Loucy (cell line): Measurements from ENCODE around the gene GSE1.

Experiments
- H2AFZ ChIP-seq: fragments of 200-600 bp; sonication (generic); 2 replicates; pipeline ENCODE4 v1.6.0; 2016; ENCODE audit warnings: antibody characterized with exemption, mild to moderate bottlenecking, low read length, moderate library complexity
- H3F3A ChIP-seq: fragments of 200-600 bp; 2 replicates; pipeline ENCODE4 v1.6.0; 2016; ENCODE audit warnings: antibody characterized with exemption, low read depth, mild to moderate bottlenecking
- H3K27me3 ChIP-seq: fragments of 200-600 bp; sonication (generic); 2 replicates; pipeline ENCODE4 v1.6.1; 2014; ENCODE audit warnings: low read length, mild to moderate bottlenecking; ENCODE audit not compliant: insufficient read depth, poor library complexity, severe bottlenecking
- H3K36me3 ChIP-seq: fragments of 200-600 bp; sonication (generic); 2 replicates; pipeline ENCODE4 v1.6.1; 2016; ENCODE audit warnings: low read length; ENCODE audit not compliant: insufficient read depth
- H3K4me1 ChIP-seq: fragments of 200-600 bp; sonication (generic); 2 replicates; pipeline ENCODE4 v1.5.1; 2014; ENCODE audit warnings: low read length, mild to moderate bottlenecking; ENCODE audit not compliant: insufficient read depth, poor library complexity, severe bottlenecking
- H3K4me2 ChIP-seq: fragments of 200-600 bp; sonication (generic); 2 replicates; pipeline ENCODE4 v1.6.0; 2014; ENCODE audit warnings: antibody characterized with exemption, low read length, low read depth, mild to moderate bottlenecking; ENCODE audit not compliant: poor library complexity, severe bottlenecking
- H3K4me3 ChIP-seq: fragments of 200-600 bp; sonication (generic); 2 replicates; pipeline ENCODE4 v1.5.1; 2014; ENCODE audit warnings: low read length, mild to moderate bottlenecking, mixed read lengths; ENCODE audit not compliant: poor library complexity, severe bottlenecking
- H3K79me2 ChIP-seq: fragments of 200-600 bp; sonication (generic); 2 replicates; pipeline ENCODE4 v1.6.1; 2014; ENCODE audit warnings: low read length; ENCODE audit not compliant: insufficient read depth
- H3K9ac ChIP-seq: fragments of 200-600 bp; sonication (generic); 2 replicates; pipeline ENCODE4 v1.6.0; 2014; ENCODE audit warnings: mild to moderate bottlenecking, low read depth, low read length, moderate library complexity; ENCODE audit not compliant: poor library complexity, severe bottlenecking
- H3K9me2 ChIP-seq: fragments of 200-600 bp; sonication (generic); replicated peaks from 2 replicates; pipeline ENCODE4 v1.6.1; 2016; ENCODE audit warnings: low read depth, low read length, mixed read lengths
- H3K9me3 ChIP-seq: fragments of 200-600 bp; sonication (generic); 2 replicates; pipeline ENCODE4 v1.6.1; 2014; ENCODE audit warnings: mild to moderate bottlenecking, antibody characterized with exemption, low read length, low read depth; ENCODE audit not compliant: insufficient read depth
- H4K20me1 ChIP-seq: fragments of 200-600 bp; sonication (generic); 2 replicates; pipeline ENCODE4 v1.6.0; 2014; ENCODE audit warnings: antibody characterized with exemption, low read length, mild to moderate bottlenecking; ENCODE audit not compliant: insufficient read depth, poor library complexity, severe bottlenecking
- CTCF ChIP-seq: fragments of 200-600 bp; sonication (generic); conservative IDR thresholded peaks from 2 replicates; pipeline ENCODE4 v1.5.1; 2014; ENCODE audit warnings: mild to moderate bottlenecking, antibody characterized with exemption, low read length
- EZH2phosphoT487 ChIP-seq: fragments of 200-600 bp; IDR thresholded peaks from 2 replicates; pipeline ENCODE4 v1.6.1; 2018; ENCODE audit warnings: antibody characterized with exemption, mild to moderate bottlenecking, moderate library complexity, borderline replicate concordance

Gene GSE1

GRCh38 chr16:85605051-85605911 is 7.8 kb upstream of the GSE1 start:
- Histone ChIP-seq H3F3A (peaks cover 2% of the 10 kb centered on the region; the same call in 1 of the 2 replicates), H3K9me3 (no peaks in the 10 kb centered on the region), H3K4me2 (peak overlapping the region; percentile 7), H3K9me2 (no peaks in the 10 kb centered on the region), H4K20me1 (peaks cover 78% of the 10 kb centered on the region), H3K36me3 (peaks cover 13% of the 10 kb centered on the region; the same call in 1 of the 2 replicates), H3K79me2 (peaks cover 98% of the 10 kb centered on the region), H3K27me3 (no peaks in the 10 kb centered on the region), H3K9ac (no peak overlapping the region), H3K4me3 (no peak overlapping the region), H2AFZ (no peak overlapping the region), H3K4me1 (peaks cover 61% of the 10 kb centered on the region)
- TF ChIP-seq EZH2phosphoT487 (no peak), CTCF (no peak)

- TF ChIP-seq EZH2phosphoT487 = no peak
- TF ChIP-seq CTCF = no peak
- Histone ChIP-seq H3K79me2 (peaks cover 96% of the 10 kb centered on the region), H3K9ac (peak overlapping the region; percentile 61), H3K36me3 (peaks cover 10% of the 10 kb centered on the region; the same call in 1 of the 2 replicates), H3F3A (peaks cover 2% of the 10 kb centered on the region; the same call in 1 of the 2 replicates), H2AFZ (no peak overlapping the region), H3K4me3 (peak overlapping the region; percentile 20), H3K9me2 (no peaks in the 10 kb centered on the region), H4K20me1 (peaks cover 70% of the 10 kb centered on the region), H3K4me1 (peaks cover 66% of the 10 kb centered on the region), H3K9me3 (no peaks in the 10 kb centered on the region), H3K4me2 (peak overlapping the region; percentile 69), H3K27me3 (no peaks in the 10 kb centered on the region)
These were observed 6.9 kb upstream of the GSE1 start for GRCh38 chr16:85605912-85606841.

- Histone ChIP-seq H3K4me2 (peak overlapping the region; percentile 69), H3K4me3 (peak overlapping the region; percentile 48), H3F3A (peaks cover 2% of the 10 kb centered on the region; the same call in 1 of the 2 replicates), H3K27me3 (no peaks in the 10 kb centered on the region), H3K9me3 (no peaks in the 10 kb centered on the region), H3K4me1 (peaks cover 70% of the 10 kb centered on the region), H3K9me2 (no peaks in the 10 kb centered on the region), H2AFZ (no peak overlapping the region), H3K36me3 (peaks cover 10% of the 10 kb centered on the region; the same call in 1 of the 2 replicates), H3K9ac (peak overlapping the region; percentile 61), H4K20me1 (peaks cover 63% of the 10 kb centered on the region), H3K79me2 (peaks cover 93% of the 10 kb centered on the region)
- TF ChIP-seq EZH2phosphoT487 (no peak), CTCF (no peak)
These were observed 6.2 kb upstream of the GSE1 start for GRCh38 chr16:85606904-85607303.
